HepG2 (cell line): ENCODE measurements around the gene THRAP3. TPM values are rescaled to one million over a fixed set of nuclear protein-coding genes. Genes with fewer than 3 reads are reported as not detected.

Experiments
- ATAC-seq: fragments of 200-7000 bp; cut with Tn5 transposase; 3 replicates; pipeline ENCODE4 v1.9.1; 2020; ENCODE audit warnings: mild to moderate bottlenecking, moderate library complexity
- BruUV-seq: library from RNA; stranded (reverse); fragments of 400-500 nt; replicated peaks from 2 replicates; lab custom pipeline; 2021; lab: Mats Ljungman, UMichigan
- CTCF ChIA-PET: fragments of 300-600 bp; formaldehyde crosslinking; extraction: SDS; loops from one replicate; lab custom pipeline; 2021; ENCODE audit warnings: low total read pairs, inconsistent platforms, low intra/inter-chr PET ratio; lab: Yijun Ruan, JAX
- POLR2A ChIA-PET: fragments of 350-600 bp; sonication (Branson Sonifier 250); formaldehyde crosslinking; loops from one replicate; lab custom pipeline; 2020; ENCODE audit warnings: antibody characterized with exemption, inconsistent platforms; lab: Yijun Ruan, JAX
- DNase-seq: peaks from one replicate; pipeline ENCODE4 v3.0.0-alpha.2; 2015; ENCODE audit warnings: low spot score
- FAIRE-seq: peaks from 3 replicates; lab custom pipeline; 2011; peaks lifted over from hg19 to GRCh38; lab: Jason Lieb, UNC
- H2AFZ ChIP-seq: one replicate; pipeline ENCODE4 v1.6.1; 2011; ENCODE audit warnings: low read length, inconsistent platforms
- H3K27ac ChIP-seq: fragments of 300-600 bp; 3 replicates; pipeline ENCODE4 v1.8.0; 2011; ENCODE audit warnings: mixed run types, mild to moderate bottlenecking, mixed read lengths, low read length, inconsistent platforms; ENCODE audit not compliant: insufficient read depth; ENCODE audit errors: extremely low read length
- H3K27me3 ChIP-seq, 2 experiments: fragments of 200-600 bp in 1 of 2; 2 replicates in 1 of 2; 3 replicates in 1 of 2; pipeline versions ENCODE4 v1.6.0 to v1.8.0; 2011; ENCODE audit warnings: low read length in 2 of 2, mild to moderate bottlenecking in 2 of 2, moderate library complexity in 2 of 2, inconsistent platforms in 1 of 2; ENCODE audit not compliant: insufficient read depth in 2 of 2, control insufficient read depth in 1 of 2
- H3K36me3 ChIP-seq, 2 experiments: fragments of 200-600 bp in 1 of 2; replicated peaks in 1 of 2; 2 replicates in 1 of 2; 3 replicates in 1 of 2; pipeline versions ENCODE4 v1.5.1 to v1.8.0; 2011; ENCODE audit warnings: low read length in 2 of 2, inconsistent platforms in 1 of 2; ENCODE audit not compliant: insufficient read depth in 2 of 2, control insufficient read depth in 1 of 2
- H3K4me1 ChIP-seq: 2 replicates; pipeline ENCODE4 v1.5.1; 2012; ENCODE audit warnings: low read length, inconsistent platforms; ENCODE audit not compliant: insufficient read depth
- H3K4me2 ChIP-seq: 2 replicates; pipeline ENCODE4 v1.6.0; 2011; ENCODE audit warnings: low read depth, low read length, inconsistent platforms
- H3K4me3 ChIP-seq, 3 experiments: fragments of 200-600 bp in 1 of 3; sonication (generic), shearing (Covaris generic) in 1 of 3; replicated peaks in 1 of 3; 2 replicates each; pipeline ENCODE4 v1.5.1; 2011 to 2016; ENCODE audit warnings: low read length in 3 of 3, inconsistent platforms in 2 of 3, low read depth in 2 of 3, mild to moderate bottlenecking in 2 of 3, control low read depth in 1 of 3, mixed read lengths in 1 of 3; ENCODE audit not compliant: insufficient read depth in 1 of 3
- H3K79me2 ChIP-seq: one replicate; pipeline ENCODE4 v1.6.1; 2011; ENCODE audit warnings: low read length, inconsistent platforms; ENCODE audit not compliant: insufficient read depth
- H3K9ac ChIP-seq: 2 replicates; pipeline ENCODE4 v1.6.0; 2011; ENCODE audit warnings: mild to moderate bottlenecking, low read depth, low read length, inconsistent platforms; ENCODE audit not compliant: insufficient read depth
- H3K9me3 ChIP-seq: 2 replicates; pipeline ENCODE4 v1.5.1; 2012; ENCODE audit warnings: mild to moderate bottlenecking, low read length
- H4K20me1 ChIP-seq: 2 replicates; pipeline ENCODE4 v1.6.0; 2011; ENCODE audit warnings: inconsistent platforms, mild to moderate bottlenecking, low read length, moderate library complexity; ENCODE audit not compliant: insufficient read depth
- AGO2 ChIP-seq: fragments of 200-400 bp; formaldehyde crosslinking; optimal IDR thresholded peaks from 2 replicates; pipeline ENCODE3; 2017; ENCODE audit warnings: mild to moderate bottlenecking, low read depth, low read length, moderate library complexity
- CSRNP1 ChIP-seq: sonication (generic); formaldehyde crosslinking; IDR thresholded peaks from 2 replicates; pipeline ENCODE4 v1.8.1; 2023; ENCODE audit warnings: mild to moderate bottlenecking, missing genetic modification reagents
- FLYWCH1 ChIP-seq: sonication (generic); formaldehyde crosslinking; IDR thresholded peaks from 2 replicates; pipeline ENCODE4 v1.8.1; 2023; ENCODE audit warnings: mild to moderate bottlenecking, missing genetic modification reagents
- FOXP4 ChIP-seq: sonication (generic); formaldehyde crosslinking; IDR thresholded peaks from 2 replicates; pipeline ENCODE4 v1.4.0; 2020; ENCODE audit warnings: missing genetic modification reagents
- PHF8 ChIP-seq: sonication (generic); formaldehyde crosslinking; IDR thresholded peaks from 2 replicates; pipeline ENCODE4 v1.5.0; 2020; ENCODE audit warnings: missing genetic modification reagents
- SRY ChIP-seq: sonication (generic); formaldehyde crosslinking; IDR thresholded peaks from 2 replicates; pipeline ENCODE4 v1.8.0; 2022; ENCODE audit warnings: mild to moderate bottlenecking, missing genetic modification reagents
- ZNF30 ChIP-seq: sonication (generic); formaldehyde crosslinking; IDR thresholded peaks from 2 replicates; pipeline ENCODE4 v1.5.0; 2020; ENCODE audit warnings: mild to moderate bottlenecking, missing genetic modification reagents
- ZNF780A ChIP-seq: sonication (generic); formaldehyde crosslinking; IDR thresholded peaks from 2 replicates; pipeline ENCODE4 v1.8.0; 2022; ENCODE audit warnings: mild to moderate bottlenecking, missing genetic modification reagents, moderate library complexity
- WGBS: methylation state at CpG from one replicate; pipeline ENCODE4 v1.1.6; 2017; ENCODE audit warnings: low lambda C conversion rate; 5-methylcytosine and 5-hydroxymethylcytosine counted together
- in situ Hi-C: cut with HindIII; loops from 2 replicates; pipeline ENCODE4 v1.10.0; 2017; ENCODE audit warnings: low pct_unique_long_range_greater_than_20kb; ENCODE audit not compliant: extremely low pct_ligation_motif_present
- intact Hi-C: fragments of 100-400 bp; cut with micrococcal nuclease; formaldehyde crosslinking; loops from one replicate; pipeline ENCODE4 v1.10.0; 2022; ENCODE audit not compliant: unreplicated experiment
- polyA plus RNA-seq, 8 experiments: library from polyadenylated mRNA; depleted of rRNA in 3 of 8; stranded (reverse) in 7 of 8; unstranded in 1 of 8; fragments of >200 nt; fragmentation: Illumina TruSeq in 4 of 8; extraction: Trizol in 4 of 8; gene quantifications; 2 replicates each; pipeline versions ENCODE4 v1.2.1 to v1.2.3, GENCODE V29; 2011 to 2016; ENCODE audit warnings: low read depth in 4 of 8, missing spikeins in 1 of 8, mixed read lengths in 1 of 8; ENCODE audit not compliant: insufficient read depth in 1 of 8
- total RNA-seq, 5 experiments: library from RNA; depleted of rRNA; stranded (reverse); fragments of >200 nt; fragmentation: Illumina TruSeq; extraction: Trizol; gene quantifications; 2 replicates each; pipeline ENCODE4 v1.2.3, GENCODE V29; 2016; ENCODE audit warnings: low read depth in 1 of 5

Gene THRAP3
- total and polyA plus RNA-seq, 2 of the 13 experiments (the other 11 are each of a cell fraction or from before 2014, with no cell fraction given), result 45.0 to 92.6 TPM

- Histone ChIP-seq H3K4me3 (no peak overlapping the region), H4K20me1 (no peaks in the 10 kb centered on the region), H3K79me2 (no peaks in the 10 kb centered on the region), H3K9me3 (no peaks in the 10 kb centered on the region), H3K4me1 (peaks cover 50% of the 10 kb centered on the region), H3K4me2 (no peak overlapping the region), H3K27ac (no peak overlapping the region), H2AFZ (no peak overlapping the region), H3K27me3 (no peaks in the 10 kb centered on the region), H3K9ac (no peak overlapping the region), H3K36me3 (peaks cover 37 to 68% of the 10 kb centered on the region in 2 experiments)
- DNase-seq, result no peak
- no TSS peak for BruUV-seq
- no peak for FAIRE-seq
- ChIA-PET CTCF (no interaction called here), POLR2A (interaction anchor here (0.6 kb wide), 1 partner anchor 51 kb away, joined by 3 read pairs; no protein-coding TSS in a partner anchor)
- in situ Hi-C loops (no loop called here), intact Hi-C loops (no loop called here)
- WGBS, result 100% methylated on average over 1 of the region's 16 CpGs
- TF ChIP-seq SRY (CRISPR knock-in tag) (no peak), PHF8 (CRISPR knock-in tag) (no peak), FLYWCH1 (CRISPR knock-in tag) (no peak), ZNF780A (CRISPR knock-in tag) (no peak), FOXP4 (CRISPR knock-in tag) (no peak), ZNF30 (no peak), AGO2 (peak; percentile 44), CSRNP1 (no peak)
- ATAC-seq, result no peak
Observed at GRCh38 chr1:36349839-36350238, 125.6 kb downstream of the THRAP3 start.
